IPS-NIHi7 (cell line): ENCODE measurements around the gene KASH5.

ENCODE experiments used
- DNase-seq: peaks from one replicate; pipeline ENCODE4 v3.0.0; 2012; ENCODE audit warnings: mixed read lengths; ENCODE audit errors: extremely low spot score

Gene KASH5

GRCh38 chr19:49395581-49396407 lies 7.7 kb downstream of the KASH5 start:
- DNase-seq = no peak

GRCh38 chr19:49396738-49397505 lies 8.9 kb downstream of the KASH5 start:
- DNase-seq = no peak

- DNase-seq = no peak
Observed at GRCh38 chr19:49398001-49398615, 10.1 kb downstream of the KASH5 start.

GRCh38 chr19:49398931-49399330 lies 10.9 kb downstream of the KASH5 start:
- no peak for DNase-seq

GRCh38 chr19:49400029-49400428 lies 12.0 kb downstream of the KASH5 start:
- DNase-seq = no peak

GRCh38 chr19:49403404-49404187 lies 15.5 kb downstream of the KASH5 start:
- peak; percentile 78 for DNase-seq

GRCh38 chr19:49407079-49407478 lies 19.0 kb downstream of the KASH5 start:
- no peak for DNase-seq

GRCh38 chr19:49407482-49408015 lies 19.5 kb downstream of the KASH5 start:
- DNase-seq = no peak

GRCh38 chr19:49408816-49409440 lies 20.9 kb downstream of the KASH5 start:
- DNase-seq = no peak

- no peak for DNase-seq
Observed at GRCh38 chr19:49409441-49410029, 21.5 kb downstream of the KASH5 start.

GRCh38 chr19:49411681-49412326 lies 23.8 kb downstream of the KASH5 start:
- no peak for DNase-seq

- DNase-seq = no peak
Observed at GRCh38 chr19:49413348-49413747, 25.3 kb downstream of the KASH5 start.

GRCh38 chr19:49414256-49414655 lies 26.2 kb downstream of the KASH5 start:
- no peak for DNase-seq

- no peak for DNase-seq
Observed at GRCh38 chr19:49415102-49415809, 27.2 kb downstream of the KASH5 start.

GRCh38 chr19:49415810-49416200 lies 27.8 kb downstream of the KASH5 start:
- DNase-seq = no peak

GRCh38 chr19:49417088-49417487 lies 29.0 kb downstream of the KASH5 start:
- DNase-seq = peak; percentile 67

GRCh38 chr19:49418511-49418910 lies 30.5 kb downstream of the KASH5 start:
- DNase-seq = no peak

- no peak for DNase-seq
Observed at GRCh38 chr19:49419173-49419572, 31.1 kb downstream of the KASH5 start.

- DNase-seq = no peak
Observed at GRCh38 chr19:49420227-49420626, 32.2 kb downstream of the KASH5 start.
